Suppressor macrophage treated with lipopolysaccharide for 4 hours (primary cell): ENCODE measurements around the gene GLYATL3.
"Not testable (repeated sequence)": the region's sequence is repeated elsewhere in the genome, so short reads cannot be mapped to it uniquely, and the experiment has no call there.

Source experiments
- DNase-seq: peaks from one replicate; pipeline ENCODE4 v3.0.0-alpha.2; 2020

GLYATL3 gene

GRCh38 chr6:49499623-49500022 lies at the start of gene GLYATL3:
TSS of gene GLYATL3 (plus strand) at chr6:49499923. CDS start at chr6:49511991, 12,068 bp downstream.
- no peak for DNase-seq

- DNase-seq = peak; percentile 8
These were observed 46.5 kb upstream of the GLYATL3 start for GRCh38 chr6:49453221-49453620.

GRCh38 chr6:49454787-49455709 lies 44.7 kb upstream of the GLYATL3 start:
- DNase-seq = no peak

GRCh38 chr6:49457771-49458170 lies 42.0 kb upstream of the GLYATL3 start:
- DNase-seq = no peak

- peak; percentile 2 for DNase-seq
These were observed 37.7 kb upstream of the GLYATL3 start for GRCh38 chr6:49462071-49462470.

GRCh38 chr6:49462599-49462926 lies 37.2 kb upstream of the GLYATL3 start:
- no peak for DNase-seq

GRCh38 chr6:49462927-49463611 lies 36.7 kb upstream of the GLYATL3 start, which contains the start of the genes CENPQ and MMUT:
TSS of gene CENPQ (plus strand) at chr6:49463370. CDS start at chr6:49470177, 6,807 bp downstream.
TSS of gene MMUT (minus strand) at chr6:49463253. CDS start at chr6:49459466, 3,787 bp downstream.
- DNase-seq = peak; percentile 95

- peak; percentile 2 for DNase-seq
These were observed 36.1 kb upstream of the GLYATL3 start for GRCh38 chr6:49463612-49463967.

- no peak for DNase-seq
These were observed 35.0 kb upstream of the GLYATL3 start for GRCh38 chr6:49464691-49465090.

GRCh38 chr6:49468042-49468441 lies 31.7 kb upstream of the GLYATL3 start:
- no peak for DNase-seq

- not testable (repeated sequence) for DNase-seq
These were observed 23.2 kb upstream of the GLYATL3 start for GRCh38 chr6:49476564-49476963.

GRCh38 chr6:49479308-49479970 lies 20.3 kb upstream of the GLYATL3 start:
- DNase-seq = no peak

GRCh38 chr6:49481846-49482245 lies 17.9 kb upstream of the GLYATL3 start:
- DNase-seq = not testable (repeated sequence)

GRCh38 chr6:49483380-49483779 lies 16.3 kb upstream of the GLYATL3 start:
- DNase-seq = not testable (repeated sequence)

- no peak for DNase-seq
These were observed 9.1 kb upstream of the GLYATL3 start for GRCh38 chr6:49490633-49491032.

GRCh38 chr6:49497304-49497703 lies 2.4 kb upstream of the GLYATL3 start:
- DNase-seq = no peak

GRCh38 chr6:49499126-49499525 lies 597 bp upstream of the GLYATL3 start:
- DNase-seq = no peak

GRCh38 chr6:49504666-49505065 lies 4.9 kb downstream of the GLYATL3 start:
- DNase-seq = no peak

GRCh38 chr6:49506569-49507111 lies 6.9 kb downstream of the GLYATL3 start:
- no peak for DNase-seq

GRCh38 chr6:49509342-49509741 lies 9.6 kb downstream of the GLYATL3 start:
- DNase-seq = no peak

- no peak for DNase-seq
These were observed 13.6 kb downstream of the GLYATL3 start for GRCh38 chr6:49513153-49513989.
